ENCODE measurements around the gene TOMM5.

GRCh38 chr9:37564916-37565315 is 27.5 kb downstream of the TOMM5 start:
- TF ChIP-seq, protein P1, sequence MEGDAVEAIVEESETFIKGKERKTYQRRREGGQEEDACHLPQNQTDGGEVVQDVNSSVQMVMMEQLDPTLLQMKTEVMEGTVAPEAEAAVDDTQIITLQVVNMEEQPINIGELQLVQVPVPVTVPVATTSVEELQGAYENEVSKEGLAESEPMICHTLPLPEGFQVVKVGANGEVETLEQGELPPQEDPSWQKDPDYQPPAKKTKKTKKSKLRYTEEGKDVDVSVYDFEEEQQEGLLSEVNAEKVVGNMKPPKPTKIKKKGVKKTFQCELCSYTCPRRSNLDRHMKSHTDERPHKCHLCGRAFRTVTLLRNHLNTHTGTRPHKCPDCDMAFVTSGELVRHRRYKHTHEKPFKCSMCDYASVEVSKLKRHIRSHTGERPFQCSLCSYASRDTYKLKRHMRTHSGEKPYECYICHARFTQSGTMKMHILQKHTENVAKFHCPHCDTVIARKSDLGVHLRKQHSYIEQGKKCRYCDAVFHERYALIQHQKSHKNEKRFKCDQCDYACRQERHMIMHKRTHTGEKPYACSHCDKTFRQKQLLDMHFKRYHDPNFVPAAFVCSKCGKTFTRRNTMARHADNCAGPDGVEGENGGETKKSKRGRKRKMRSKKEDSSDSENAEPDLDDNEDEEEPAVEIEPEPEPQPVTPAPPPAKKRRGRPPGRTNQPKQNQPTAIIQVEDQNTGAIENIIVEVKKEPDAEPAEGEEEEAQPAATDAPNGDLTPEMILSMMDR (IDR thresholded peaks at IDR 0.05; ENCODE audit: insufficient read depth, low read length): no peak
- TF ChIP-seq GABPA (IDR thresholded peaks at IDR 0.05; ENCODE audit: low read depth) (no peak), POLR2AphosphoS5 (IDR thresholded peaks at IDR 0.05; ENCODE audit: low read depth) (no peak)
- TF ChIP-seq, protein P2, sequence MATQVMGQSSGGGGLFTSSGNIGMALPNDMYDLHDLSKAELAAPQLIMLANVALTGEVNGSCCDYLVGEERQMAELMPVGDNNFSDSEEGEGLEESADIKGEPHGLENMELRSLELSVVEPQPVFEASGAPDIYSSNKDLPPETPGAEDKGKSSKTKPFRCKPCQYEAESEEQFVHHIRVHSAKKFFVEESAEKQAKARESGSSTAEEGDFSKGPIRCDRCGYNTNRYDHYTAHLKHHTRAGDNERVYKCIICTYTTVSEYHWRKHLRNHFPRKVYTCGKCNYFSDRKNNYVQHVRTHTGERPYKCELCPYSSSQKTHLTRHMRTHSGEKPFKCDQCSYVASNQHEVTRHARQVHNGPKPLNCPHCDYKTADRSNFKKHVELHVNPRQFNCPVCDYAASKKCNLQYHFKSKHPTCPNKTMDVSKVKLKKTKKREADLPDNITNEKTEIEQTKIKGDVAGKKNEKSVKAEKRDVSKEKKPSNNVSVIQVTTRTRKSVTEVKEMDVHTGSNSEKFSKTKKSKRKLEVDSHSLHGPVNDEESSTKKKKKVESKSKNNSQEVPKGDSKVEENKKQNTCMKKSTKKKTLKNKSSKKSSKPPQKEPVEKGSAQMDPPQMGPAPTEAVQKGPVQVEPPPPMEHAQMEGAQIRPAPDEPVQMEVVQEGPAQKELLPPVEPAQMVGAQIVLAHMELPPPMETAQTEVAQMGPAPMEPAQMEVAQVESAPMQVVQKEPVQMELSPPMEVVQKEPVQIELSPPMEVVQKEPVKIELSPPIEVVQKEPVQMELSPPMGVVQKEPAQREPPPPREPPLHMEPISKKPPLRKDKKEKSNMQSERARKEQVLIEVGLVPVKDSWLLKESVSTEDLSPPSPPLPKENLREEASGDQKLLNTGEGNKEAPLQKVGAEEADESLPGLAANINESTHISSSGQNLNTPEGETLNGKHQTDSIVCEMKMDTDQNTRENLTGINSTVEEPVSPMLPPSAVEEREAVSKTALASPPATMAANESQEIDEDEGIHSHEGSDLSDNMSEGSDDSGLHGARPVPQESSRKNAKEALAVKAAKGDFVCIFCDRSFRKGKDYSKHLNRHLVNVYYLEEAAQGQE (IDR thresholded peaks at IDR 0.05; ENCODE audit: insufficient replicate concordance, low read depth): no peak
